ENCODE measurements around the gene KCNK15.

DNA sequence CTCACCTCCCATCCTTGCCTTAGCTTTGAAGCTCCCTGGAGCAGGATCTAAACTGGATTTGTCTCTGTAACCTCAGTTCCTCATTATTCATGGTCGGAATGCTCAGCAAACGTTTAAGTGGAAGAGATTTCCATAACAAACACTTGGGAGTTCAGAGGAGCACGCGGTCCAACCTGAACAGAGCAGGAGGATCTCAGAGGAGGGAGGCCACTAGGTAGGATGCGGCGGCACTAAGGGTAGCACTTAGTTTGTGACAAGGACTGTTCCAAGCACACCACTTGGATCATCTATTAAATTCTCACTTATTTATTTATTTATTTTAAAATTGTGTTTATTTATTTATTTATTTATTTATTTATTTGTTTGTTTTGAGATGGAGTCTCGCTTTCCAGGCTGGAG is 43.8 kb upstream of the KCNK15 start:
- no peak for TF ChIP-seq EP300 (IDR thresholded peaks at IDR 0.05)
- TF ChIP-seq, protein P1, sequence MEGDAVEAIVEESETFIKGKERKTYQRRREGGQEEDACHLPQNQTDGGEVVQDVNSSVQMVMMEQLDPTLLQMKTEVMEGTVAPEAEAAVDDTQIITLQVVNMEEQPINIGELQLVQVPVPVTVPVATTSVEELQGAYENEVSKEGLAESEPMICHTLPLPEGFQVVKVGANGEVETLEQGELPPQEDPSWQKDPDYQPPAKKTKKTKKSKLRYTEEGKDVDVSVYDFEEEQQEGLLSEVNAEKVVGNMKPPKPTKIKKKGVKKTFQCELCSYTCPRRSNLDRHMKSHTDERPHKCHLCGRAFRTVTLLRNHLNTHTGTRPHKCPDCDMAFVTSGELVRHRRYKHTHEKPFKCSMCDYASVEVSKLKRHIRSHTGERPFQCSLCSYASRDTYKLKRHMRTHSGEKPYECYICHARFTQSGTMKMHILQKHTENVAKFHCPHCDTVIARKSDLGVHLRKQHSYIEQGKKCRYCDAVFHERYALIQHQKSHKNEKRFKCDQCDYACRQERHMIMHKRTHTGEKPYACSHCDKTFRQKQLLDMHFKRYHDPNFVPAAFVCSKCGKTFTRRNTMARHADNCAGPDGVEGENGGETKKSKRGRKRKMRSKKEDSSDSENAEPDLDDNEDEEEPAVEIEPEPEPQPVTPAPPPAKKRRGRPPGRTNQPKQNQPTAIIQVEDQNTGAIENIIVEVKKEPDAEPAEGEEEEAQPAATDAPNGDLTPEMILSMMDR (IDR thresholded peaks at IDR 0.05): no peak
- no peak for TF ChIP-seq POLR2A (IDR thresholded peaks at IDR 0.05)
